Measurements from ENCODE around the gene METTL25B.

Gene METTL25B

GRCh38 chr1:156750191-156750672, 22.0 kb downstream of the METTL25B start:
- DNase-seq (ENCODE audit: low read depth) = no peak
- TF ChIP-seq CTCF (conservative IDR thresholded peaks at IDR 0.05; ENCODE audit: low read depth, low read length) = no peak
- H3K4me3 ChIP-seq (ENCODE audit: low read length) = peak overlapping the region; percentile 93

- TF ChIP-seq CTCF (conservative IDR thresholded peaks at IDR 0.05; ENCODE audit: low read depth, low read length) = no peak
- no peak for DNase-seq (ENCODE audit: low read depth)
- H3K4me3 ChIP-seq (ENCODE audit: low read length) = peak overlapping the region; percentile 93
Measured at GRCh38 chr1:156750711-156751450, 22.6 kb downstream of the METTL25B start.

GRCh38 chr1:156751451-156751756, 23.1 kb downstream of the METTL25B start, which contains the start of gene HDGF:
HDGF (minus strand) TSS chr1:156751675; CDS start chr1:156751429, 246 bp downstream.
- peak within 1 kb of the TSS; percentile 93 for H3K4me3 ChIP-seq (ENCODE audit: low read length)
- no peak for TF ChIP-seq CTCF (conservative IDR thresholded peaks at IDR 0.05; ENCODE audit: low read depth, low read length)
- DNase-seq (ENCODE audit: low read depth) = no peak

GRCh38 chr1:156751757-156752481, 23.6 kb downstream of the METTL25B start:
- H3K4me3 ChIP-seq (ENCODE audit: low read length) = peak overlapping the region; percentile 93
- DNase-seq (ENCODE audit: low read depth) = peak; percentile 88
- no peak for TF ChIP-seq CTCF (conservative IDR thresholded peaks at IDR 0.05; ENCODE audit: low read depth, low read length)

- peak overlapping the region; percentile 93 for H3K4me3 ChIP-seq (ENCODE audit: low read length)
- DNase-seq (ENCODE audit: low read depth) = no peak
- TF ChIP-seq CTCF (conservative IDR thresholded peaks at IDR 0.05; ENCODE audit: low read depth, low read length) = no peak
Measured at GRCh38 chr1:156752843-156753482, 24.7 kb downstream of the METTL25B start.

- no peak for DNase-seq (ENCODE audit: low read depth)
- H3K4me3 ChIP-seq (ENCODE audit: low read length) = no peak overlapping the region
- TF ChIP-seq CTCF (conservative IDR thresholded peaks at IDR 0.05; ENCODE audit: low read depth, low read length) = no peak
Measured at GRCh38 chr1:156754219-156754618, 25.9 kb downstream of the METTL25B start.
